ENCODE results near the gene SEMA6B. TPM values are rescaled to one million over a fixed set of nuclear protein-coding genes. Genes with fewer than 3 reads are reported as not detected.
"Not testable (repeated sequence)": the region's sequence is repeated elsewhere in the genome, so short reads cannot be mapped to it uniquely, and the experiment has no call there.

The SEMA6B gene
- total RNA-seq, 1 donor, result under 0.01 TPM

DNA sequence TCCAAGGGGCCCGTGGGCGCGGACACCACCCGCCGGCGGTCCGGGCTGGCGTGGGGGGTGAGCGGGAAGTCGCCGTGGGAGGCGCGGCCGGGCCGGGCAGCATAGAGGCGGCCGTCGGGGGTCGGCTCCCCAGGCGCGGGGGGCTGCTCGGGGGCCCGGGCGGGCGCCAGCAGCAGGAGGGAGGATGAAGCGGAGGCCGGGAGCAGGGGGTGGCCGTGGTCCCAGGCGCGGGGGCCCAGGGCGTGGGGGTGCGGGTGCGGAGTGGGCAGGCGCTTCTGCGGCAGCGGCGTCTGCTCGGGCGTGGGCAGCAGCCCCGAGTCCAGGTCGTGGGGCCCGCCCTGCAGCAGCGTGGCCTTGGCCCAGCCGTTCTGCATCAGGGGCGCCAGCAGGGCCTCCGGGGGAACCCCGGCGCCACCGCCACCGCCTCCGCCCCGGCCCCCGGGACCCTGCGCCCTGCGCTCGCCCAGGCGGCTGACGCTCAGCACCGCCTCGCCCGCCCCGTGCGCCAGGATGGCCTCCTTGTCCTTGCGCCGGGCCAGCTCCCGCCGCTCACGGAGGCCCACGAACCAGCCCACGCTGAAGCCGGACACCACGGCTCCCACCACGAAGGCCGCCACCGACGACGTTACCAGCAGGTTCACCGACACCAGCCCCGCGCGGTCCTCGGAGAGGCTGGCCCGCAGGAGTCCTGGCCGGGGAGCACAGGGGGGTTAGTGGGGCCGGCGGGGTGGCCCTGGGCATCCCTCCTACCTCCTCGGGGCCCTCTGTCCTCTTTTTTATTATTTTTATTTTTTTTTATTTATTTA, 15.4 kb downstream of the SEMA6B start:
- no peak overlapping the region for H3K4me3 ChIP-seq (ENCODE audit: low read depth, low read length)
- DNase-seq (ENCODE audit: low read depth), result no peak
- TF ChIP-seq, protein P1, sequence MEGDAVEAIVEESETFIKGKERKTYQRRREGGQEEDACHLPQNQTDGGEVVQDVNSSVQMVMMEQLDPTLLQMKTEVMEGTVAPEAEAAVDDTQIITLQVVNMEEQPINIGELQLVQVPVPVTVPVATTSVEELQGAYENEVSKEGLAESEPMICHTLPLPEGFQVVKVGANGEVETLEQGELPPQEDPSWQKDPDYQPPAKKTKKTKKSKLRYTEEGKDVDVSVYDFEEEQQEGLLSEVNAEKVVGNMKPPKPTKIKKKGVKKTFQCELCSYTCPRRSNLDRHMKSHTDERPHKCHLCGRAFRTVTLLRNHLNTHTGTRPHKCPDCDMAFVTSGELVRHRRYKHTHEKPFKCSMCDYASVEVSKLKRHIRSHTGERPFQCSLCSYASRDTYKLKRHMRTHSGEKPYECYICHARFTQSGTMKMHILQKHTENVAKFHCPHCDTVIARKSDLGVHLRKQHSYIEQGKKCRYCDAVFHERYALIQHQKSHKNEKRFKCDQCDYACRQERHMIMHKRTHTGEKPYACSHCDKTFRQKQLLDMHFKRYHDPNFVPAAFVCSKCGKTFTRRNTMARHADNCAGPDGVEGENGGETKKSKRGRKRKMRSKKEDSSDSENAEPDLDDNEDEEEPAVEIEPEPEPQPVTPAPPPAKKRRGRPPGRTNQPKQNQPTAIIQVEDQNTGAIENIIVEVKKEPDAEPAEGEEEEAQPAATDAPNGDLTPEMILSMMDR (IDR thresholded peaks at IDR 0.05; ENCODE audit: insufficient read depth, low read depth, low read length), result no peak

DNA sequence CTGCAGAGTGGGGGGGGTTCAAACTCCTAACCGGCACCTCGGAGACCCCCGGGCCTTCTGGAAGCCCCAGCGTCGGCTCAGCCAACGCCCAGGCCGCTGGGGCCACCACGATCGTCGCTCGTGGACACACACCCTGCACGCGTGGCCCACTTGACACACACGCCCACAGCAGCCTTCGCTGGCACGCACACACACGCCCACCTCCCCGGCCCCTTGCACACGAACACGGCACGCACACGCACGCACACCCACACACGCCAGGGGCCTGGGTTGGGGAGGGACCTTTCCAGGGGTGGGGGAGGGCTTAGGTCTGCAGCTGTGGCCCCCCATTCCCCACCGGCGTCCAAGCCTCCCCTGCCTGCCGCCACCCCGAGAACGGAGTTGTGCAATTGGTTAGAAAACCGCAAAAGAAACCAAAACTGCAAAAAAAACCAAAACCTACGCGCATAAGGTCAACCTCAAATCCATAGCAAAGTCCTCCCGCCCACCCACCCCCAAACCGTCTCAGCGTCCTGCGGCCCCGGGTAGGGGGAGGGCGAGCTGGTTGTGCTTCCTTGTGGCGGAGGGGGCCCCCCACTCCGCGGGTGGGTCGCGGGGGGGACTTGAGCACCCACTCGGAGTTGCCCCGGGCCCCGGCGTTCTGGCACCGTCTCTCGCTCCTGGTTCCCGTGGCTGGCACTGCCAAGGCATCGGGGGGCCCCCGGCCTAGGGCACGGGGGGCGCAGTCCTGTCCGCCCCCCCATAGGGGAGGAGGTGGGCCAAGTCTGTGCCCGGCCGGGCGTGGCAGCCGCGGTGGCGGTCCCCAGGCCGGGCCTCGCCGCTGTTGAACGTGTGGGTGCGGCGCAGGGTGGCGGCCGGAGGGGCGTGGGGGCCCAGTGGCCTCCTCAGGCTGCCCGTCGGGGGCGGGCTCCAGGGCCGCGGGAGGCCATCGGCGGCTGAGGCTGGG, 16.3 kb downstream of the SEMA6B start:
- H3K4me3 ChIP-seq (ENCODE audit: low read depth, low read length), result no peak overlapping the region
- TF ChIP-seq, protein P1 (IDR thresholded peaks at IDR 0.05; ENCODE audit: insufficient read depth, low read depth, low read length), result no peak
- no peak for DNase-seq (ENCODE audit: low read depth)

DNA sequence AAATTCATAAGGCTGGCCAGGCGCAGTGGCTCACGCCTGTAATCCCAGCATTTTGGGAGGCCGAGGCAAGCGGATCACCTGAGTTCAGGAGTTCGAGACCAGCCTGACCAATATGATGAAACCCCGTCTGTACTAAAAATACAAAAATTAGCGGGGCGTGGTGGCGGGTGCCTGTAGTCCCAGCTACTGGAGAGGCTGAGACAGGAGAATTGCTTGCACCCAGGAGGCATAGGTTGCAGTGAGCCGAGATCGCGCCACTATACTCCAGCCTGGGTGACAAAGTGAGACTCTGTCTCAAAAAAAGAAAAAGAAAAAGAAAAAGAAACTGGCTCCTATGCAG, 17.7 kb downstream of the SEMA6B start:
- H3K4me3 ChIP-seq (ENCODE audit: low read depth, low read length); DNase-seq (ENCODE audit: low read depth): not testable (repeated sequence)

DNA sequence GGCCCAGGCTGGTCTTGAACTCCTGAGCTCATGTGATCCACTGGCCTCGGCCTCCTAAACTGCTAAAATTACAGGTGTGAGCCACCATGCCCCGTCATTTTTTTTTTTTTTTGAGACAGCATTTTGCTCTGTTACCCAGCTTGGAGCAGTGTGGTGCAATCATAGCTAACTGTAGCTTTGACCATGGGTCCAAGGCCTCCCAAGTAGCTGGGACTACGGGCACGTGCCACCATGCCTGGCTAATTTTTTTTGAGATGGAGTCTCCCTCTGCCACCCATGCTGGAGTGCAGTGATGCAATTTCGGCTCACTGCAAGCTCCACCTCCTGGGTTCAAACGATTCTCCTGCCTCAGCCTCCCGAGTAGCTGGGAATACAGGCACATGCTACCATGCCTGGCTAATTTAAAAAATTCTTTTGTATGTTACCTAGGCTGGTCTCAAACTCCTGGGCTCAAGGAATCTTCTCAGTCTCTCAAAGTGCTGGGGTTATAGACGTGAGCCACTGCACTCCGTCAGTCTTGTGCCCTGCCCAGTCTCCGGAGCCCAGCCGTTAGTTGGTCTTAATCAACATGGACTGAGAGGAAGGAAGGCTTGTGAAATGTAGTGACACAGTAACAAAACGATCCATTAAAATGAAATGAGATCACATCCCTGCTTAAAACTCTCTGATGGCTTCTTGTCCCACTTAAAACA, 18.2 kb downstream of the SEMA6B start:
- no peak overlapping the region for H3K4me3 ChIP-seq (ENCODE audit: low read depth, low read length)
- DNase-seq (ENCODE audit: low read depth), result no peak
- TF ChIP-seq, protein P1 (IDR thresholded peaks at IDR 0.05; ENCODE audit: insufficient read depth, low read depth, low read length), result no peak

DNA sequence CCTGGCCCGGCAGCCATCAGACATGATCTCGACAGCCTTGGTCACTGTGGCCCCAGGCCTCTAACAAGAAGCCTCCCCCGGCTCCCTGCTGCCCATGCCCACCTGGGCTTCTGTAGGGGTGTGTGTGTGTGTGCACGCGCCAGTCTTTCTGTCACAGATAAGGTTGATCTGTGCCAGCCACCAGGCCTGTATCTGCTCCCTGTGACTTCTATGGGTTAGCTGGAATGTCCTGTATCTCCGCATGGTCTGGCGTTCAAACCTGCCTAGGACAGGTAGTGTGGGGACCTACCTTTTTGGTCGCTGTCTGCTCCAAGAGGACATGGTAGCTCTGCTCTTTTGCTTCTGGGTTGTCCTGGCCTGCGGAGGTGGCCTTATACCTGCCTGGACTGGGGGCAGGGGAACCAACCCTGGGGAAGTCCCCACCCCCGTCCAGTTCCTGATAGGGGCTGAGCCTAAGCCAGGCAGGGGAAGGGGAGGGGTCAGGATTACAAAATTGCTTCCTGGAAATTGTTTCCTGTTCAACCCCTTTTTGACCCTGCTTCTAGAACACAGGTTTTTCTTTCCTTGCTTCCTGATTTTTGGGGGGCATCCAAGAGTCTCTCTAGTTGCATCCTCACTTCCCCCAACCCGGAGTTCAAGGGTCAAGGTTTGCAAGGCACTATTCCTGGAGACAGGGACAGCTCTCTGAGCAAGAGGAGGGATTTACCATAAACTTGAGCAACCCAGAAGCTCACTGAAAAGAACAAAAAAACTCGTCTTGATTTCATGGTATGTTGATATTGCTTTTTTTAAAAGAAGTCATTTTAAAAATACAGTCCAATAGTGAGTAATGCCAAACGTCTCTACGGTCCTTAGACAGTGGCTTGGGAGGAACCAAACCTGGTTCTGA, 19.5 kb downstream of the SEMA6B start, which contains the start of gene LRG1:
Gene LRG1 (minus strand): TSS at position 344 of the 889 bp plus-strand sequence. CDS start 23 bp downstream, at position 321.
- TF ChIP-seq, protein P1 (IDR thresholded peaks at IDR 0.05; ENCODE audit: insufficient read depth, low read depth, low read length), result no peak
- no peak for DNase-seq (ENCODE audit: low read depth)
- no peak within 1 kb of the TSS for H3K4me3 ChIP-seq (ENCODE audit: low read depth, low read length)

DNA sequence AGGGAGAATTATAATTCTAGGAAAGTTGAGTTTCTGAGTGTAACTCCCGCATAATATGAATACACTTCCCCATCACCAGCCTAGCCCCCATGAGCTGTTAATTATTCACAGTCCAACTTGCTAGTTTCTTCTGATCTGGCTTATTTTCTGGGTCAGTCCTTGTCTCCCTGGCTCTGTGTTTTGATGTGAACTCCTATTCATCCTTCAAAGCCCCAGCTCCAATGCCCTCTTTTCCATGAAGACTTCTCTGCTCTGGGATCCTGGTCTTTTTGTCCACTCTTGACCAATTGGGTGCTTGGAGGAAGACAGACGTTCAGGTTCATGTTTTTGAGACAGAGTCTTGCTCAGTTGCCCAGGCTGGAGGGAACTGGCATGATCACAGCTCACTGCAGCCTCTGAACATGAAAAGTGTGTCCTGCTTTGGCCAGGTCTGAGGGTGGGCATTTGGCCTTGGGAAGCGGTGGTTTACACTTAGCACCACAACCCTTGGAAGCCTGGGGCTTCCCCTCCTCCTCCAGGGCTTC, 20.3 kb downstream of the SEMA6B start:
- DNase-seq (ENCODE audit: low read depth), result no peak
- no peak overlapping the region for H3K4me3 ChIP-seq (ENCODE audit: low read depth, low read length)
- TF ChIP-seq, protein P1 (IDR thresholded peaks at IDR 0.05; ENCODE audit: insufficient read depth, low read depth, low read length), result no peak

Measured in fibroblast of villous mesenchyme (primary cell).